ENCODE data around the gene PLEKHA7. TPM values are rescaled to one million over a fixed set of nuclear protein-coding genes. Genes with fewer than 3 reads are reported as not detected.

PLEKHA7 gene
- polyA plus RNA-seq, 1 of the 3 experiments (the other 2 are of a cell fraction), result 0.12 TPM

- no peaks in the 10 kb centered on the region for H3K36me3 ChIP-seq (replicated peaks in 1 of 2; ENCODE audit: control insufficient read depth in 1 of 2, insufficient read depth in 2 of 2, low read length in 1 of 2)
- no peak overlapping the region for H3K9ac ChIP-seq
- CTCF ChIA-PET, result interaction anchor here (1.0 to 1.8 kb wide), 3 partner anchors 9 to 41 kb away, joined by 3 to 6 read pairs (median 3); no protein-coding TSS in a partner anchor
- no peaks in the 10 kb centered on the region for H3K79me2 ChIP-seq (ENCODE audit: insufficient read depth)
- H2AFZ ChIP-seq (ENCODE audit: low read depth), result no peak overlapping the region
- H3K9me3 ChIP-seq, result no peaks in the 10 kb centered on the region
- H3K27me3 ChIP-seq (ENCODE audit: insufficient read depth), result no peaks in the 10 kb centered on the region
- 75% methylated on average over 5 of the region's 8 CpGs for WGBS (ENCODE audit: low lambda C conversion rate)
- H3K27ac ChIP-seq (ENCODE audit: low read depth in 2 of 2, low read length in 1 of 2), result no peak overlapping the region
- H4K20me1 ChIP-seq (ENCODE audit: insufficient read depth), result no peaks in the 10 kb centered on the region
- no peak overlapping the region for H3K4me3 ChIP-seq (ENCODE audit: low read depth in 2 of 2, low read length in 1 of 2)
- no peak overlapping the region for H3K4me2 ChIP-seq
- TF ChIP-seq MAX (IDR thresholded peaks at IDR 0.05; ENCODE audit: low read depth) (no peak), GATA2 (CRISPR knock-in tag; IDR thresholded peaks at IDR 0.05) (peak; percentile 61)
- peaks cover 0 to 17% of the 10 kb centered on the region in 2 experiments; a peak in 1 of 4 replicates for H3K4me1 ChIP-seq (ENCODE audit: control insufficient read depth in 1 of 2, insufficient read depth in 2 of 2, low read depth in 1 of 2, low read length in 1 of 2)
- DNase-seq, result peak; percentile 53
- no peaks in the 10 kb centered on the region for H3K9me2 ChIP-seq
- no peaks in the 10 kb centered on the region for H3F3A ChIP-seq (replicated peaks; ENCODE audit: insufficient read depth)
- POLR2A ChIA-PET, result interaction anchor here (0.5 kb wide), 1 partner anchor 44 kb away, joined by 3 read pairs; no protein-coding TSS in a partner anchor
These were observed 235.3 kb downstream of the PLEKHA7 start for GRCh38 chr11:16778876-16779275.

GRCh38 chr11:16778286-16778685 is 235.9 kb downstream of the PLEKHA7 start:
- Histone ChIP-seq H3K9me2 (no peaks in the 10 kb centered on the region), H2AFZ (ENCODE audit: low read depth) (no peak overlapping the region), H3K79me2 (ENCODE audit: insufficient read depth) (no peaks in the 10 kb centered on the region), H4K20me1 (ENCODE audit: insufficient read depth) (no peaks in the 10 kb centered on the region), H3K4me2 (no peak overlapping the region), H3K27ac (ENCODE audit: low read depth in 2 of 2, low read length in 1 of 2) (no peak overlapping the region), H3K9ac (no peak overlapping the region), H3K9me3 (no peaks in the 10 kb centered on the region), H3K4me3 (ENCODE audit: low read depth in 2 of 2, low read length in 1 of 2) (no peak overlapping the region), H3K36me3 (replicated peaks in 1 of 2; ENCODE audit: control insufficient read depth in 1 of 2, insufficient read depth in 2 of 2, low read length in 1 of 2) (no peaks in the 10 kb centered on the region), H3F3A (replicated peaks; ENCODE audit: insufficient read depth) (no peaks in the 10 kb centered on the region), H3K27me3 (ENCODE audit: insufficient read depth) (no peaks in the 10 kb centered on the region), H3K4me1 (ENCODE audit: control insufficient read depth in 1 of 2, insufficient read depth in 2 of 2, low read depth in 1 of 2, low read length in 1 of 2) (peaks cover 0 to 18% of the 10 kb centered on the region in 2 experiments; a peak in 1 of 4 replicates)
- no peak for DNase-seq
- ChIA-PET POLR2A (no interaction called here), CTCF (interaction anchor here (1.0 to 1.8 kb wide), 3 partner anchors 8 to 42 kb away, joined by 3 to 6 read pairs (median 3); no protein-coding TSS in a partner anchor)
- no peak for TF ChIP-seq RAD21 (IDR thresholded peaks at IDR 0.05; ENCODE audit: low read length)
- TF ChIP-seq CHD2 (IDR thresholded peaks at IDR 0.05; ENCODE audit: low read length, partially characterized antibody), result no peak
- TF ChIP-seq SIN3A (IDR thresholded peaks at IDR 0.05; ENCODE audit: borderline replicate concordance, low read depth, low read length), result no peak
- no peak for TF ChIP-seq YY1 (IDR thresholded peaks at IDR 0.05; ENCODE audit: low read depth)
- TF ChIP-seq TCF12 (IDR thresholded peaks at IDR 0.05), result no peak
- TF ChIP-seq RFX5 (IDR thresholded peaks at IDR 0.05; ENCODE audit: low read length), result no peak
- WGBS (ENCODE audit: low lambda C conversion rate), result 71% methylated on average over 6 of the region's 6 CpGs

GRCh38 chr11:16777613-16777975 is 236.6 kb downstream of the PLEKHA7 start:
- ChIA-PET POLR2A (no interaction called here), CTCF (interaction anchor here (2.1 kb wide), 1 partner anchor 7 kb away, joined by 14 read pairs; no protein-coding TSS in a partner anchor)
- Histone ChIP-seq H3K9ac (no peak overlapping the region), H3K4me3 (ENCODE audit: low read depth in 2 of 2, low read length in 1 of 2) (no peak overlapping the region), H3K27ac (ENCODE audit: low read depth in 2 of 2, low read length in 1 of 2) (no peak overlapping the region), H3K36me3 (replicated peaks in 1 of 2; ENCODE audit: control insufficient read depth in 1 of 2, insufficient read depth in 2 of 2, low read length in 1 of 2) (no peaks in the 10 kb centered on the region), H3K9me2 (no peaks in the 10 kb centered on the region), H3K27me3 (ENCODE audit: insufficient read depth) (no peaks in the 10 kb centered on the region), H3K4me1 (ENCODE audit: control insufficient read depth in 1 of 2, insufficient read depth in 2 of 2, low read depth in 1 of 2, low read length in 1 of 2) (peaks cover 0 to 18% of the 10 kb centered on the region in 2 experiments; a peak in 1 of 4 replicates), H3F3A (replicated peaks; ENCODE audit: insufficient read depth) (no peaks in the 10 kb centered on the region), H3K79me2 (ENCODE audit: insufficient read depth) (no peaks in the 10 kb centered on the region), H2AFZ (ENCODE audit: low read depth) (no peak overlapping the region), H3K4me2 (no peak overlapping the region), H4K20me1 (ENCODE audit: insufficient read depth) (no peaks in the 10 kb centered on the region), H3K9me3 (no peaks in the 10 kb centered on the region)
- no peak for DNase-seq
- WGBS (ENCODE audit: low lambda C conversion rate), result 84% methylated on average over 3 of the region's 3 CpGs
- TF ChIP-seq YY1 (IDR thresholded peaks at IDR 0.05; ENCODE audit: low read depth), result no peak
- no peak for TF ChIP-seq FOSL2 (IDR thresholded peaks at IDR 0.05; ENCODE audit: borderline replicate concordance, low read depth)
- no peak for TF ChIP-seq USF1 (IDR thresholded peaks at IDR 0.05; ENCODE audit: borderline replicate concordance, low read depth)
- no peak for TF ChIP-seq TAF1 (IDR thresholded peaks at IDR 0.05; ENCODE audit: borderline replicate concordance, low read depth, low read length)
- TF ChIP-seq RXRA (IDR thresholded peaks at IDR 0.05; ENCODE audit: borderline replicate concordance, low read depth), result no peak
- TF ChIP-seq NRF1 (IDR thresholded peaks at IDR 0.05; ENCODE audit: low read depth, low read length), result no peak
- TF ChIP-seq RCOR1 (IDR thresholded peaks at IDR 0.05; ENCODE audit: low read length), result no peak
- no peak for TF ChIP-seq ELF1 (IDR thresholded peaks at IDR 0.05)
- TF ChIP-seq MXI1 (IDR thresholded peaks at IDR 0.05; ENCODE audit: low read depth, low read length), result no peak
- TF ChIP-seq IRF3 (IDR thresholded peaks at IDR 0.05; ENCODE audit: low read depth, low read length), result no peak
- TF ChIP-seq FOXM1 (IDR thresholded peaks at IDR 0.05; ENCODE audit: low read depth), result no peak
- no peak for TF ChIP-seq MAX (IDR thresholded peaks at IDR 0.05; ENCODE audit: low read depth)
- TF ChIP-seq GABPA (IDR thresholded peaks at IDR 0.05; ENCODE audit: low read depth), result no peak
